Glomerular visceral epithelial cell (primary cell): ENCODE data around the gene OGFRL1.
A peak's percentile ranks its signal among the peaks of the same experiment; 100 is the strongest.

ENCODE experiments used
- DNase-seq: peaks from one replicate; pipeline ENCODE4 v3.0.0-alpha.2; 2016; ENCODE audit errors: extremely low spot score

The OGFRL1 gene

GRCh38 chr6:71284785-71285184 lies 3.8 kb upstream of the OGFRL1 start:
- DNase-seq: no peak

DNA sequence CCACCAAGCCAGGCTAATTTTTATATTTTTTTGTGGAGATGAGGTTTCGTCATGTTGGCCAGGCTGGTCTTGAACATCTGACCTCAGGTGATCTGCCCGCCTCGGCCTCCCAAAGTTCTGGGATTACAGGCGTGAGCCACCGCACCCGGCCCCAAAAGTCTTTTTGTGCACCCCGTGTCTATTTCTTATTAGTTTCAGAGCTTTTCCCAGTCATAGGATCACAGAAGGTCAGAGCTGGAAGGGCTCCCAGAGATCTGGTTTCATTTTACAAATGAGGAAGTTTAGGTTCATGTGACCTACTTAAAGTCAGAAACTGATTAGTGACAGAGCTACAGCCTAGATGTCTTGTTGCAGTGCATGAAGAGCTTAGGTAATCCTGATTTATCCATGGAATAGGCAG lies 1.6 kb upstream of the OGFRL1 start:
- DNase-seq: no peak

DNA sequence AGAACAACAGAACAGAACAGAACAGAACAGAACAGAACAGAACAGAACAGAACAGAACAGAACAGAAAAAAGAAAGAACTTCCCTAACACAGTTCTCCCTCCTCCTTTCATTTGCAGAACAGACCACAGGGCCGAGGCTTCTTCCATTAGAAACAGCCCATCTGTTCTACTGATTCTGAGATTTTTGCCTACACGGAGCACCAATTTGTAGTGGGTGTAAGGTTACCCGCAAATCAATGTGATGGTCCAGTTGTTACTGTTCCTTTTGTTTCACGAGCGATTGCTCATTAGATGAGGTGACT lies 734 bp upstream of the OGFRL1 start:
- DNase-seq: no peak

- peak; percentile 50 for DNase-seq
Observed at GRCh38 chr6:71289039-71289801, 609 bp downstream of the OGFRL1 start.

DNA sequence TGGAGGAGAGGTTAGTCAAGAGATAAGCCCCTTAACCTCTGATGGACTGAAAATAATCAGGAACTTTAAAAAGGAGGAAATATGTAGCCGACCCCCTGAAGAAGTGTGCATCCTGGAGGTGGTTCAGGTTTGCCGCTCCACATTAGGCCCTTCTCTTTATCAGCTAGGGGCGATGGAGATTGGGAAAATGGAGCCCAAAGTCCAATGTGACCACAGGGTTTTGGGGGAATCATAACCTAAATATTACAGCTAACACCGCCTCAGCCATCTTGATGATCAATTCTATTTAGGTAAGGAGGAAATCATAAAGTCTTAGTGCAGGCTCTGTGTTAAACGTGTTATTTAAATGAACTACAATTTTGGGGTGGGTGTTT lies 1.2 kb downstream of the OGFRL1 start:
- DNase-seq: no peak

GRCh38 chr6:71290611-71291010 lies 2.0 kb downstream of the OGFRL1 start:
- DNase-seq: peak; percentile 52

- DNase-seq: peak; percentile 13
Observed at GRCh38 chr6:71292001-71292400, 3.4 kb downstream of the OGFRL1 start.

DNA sequence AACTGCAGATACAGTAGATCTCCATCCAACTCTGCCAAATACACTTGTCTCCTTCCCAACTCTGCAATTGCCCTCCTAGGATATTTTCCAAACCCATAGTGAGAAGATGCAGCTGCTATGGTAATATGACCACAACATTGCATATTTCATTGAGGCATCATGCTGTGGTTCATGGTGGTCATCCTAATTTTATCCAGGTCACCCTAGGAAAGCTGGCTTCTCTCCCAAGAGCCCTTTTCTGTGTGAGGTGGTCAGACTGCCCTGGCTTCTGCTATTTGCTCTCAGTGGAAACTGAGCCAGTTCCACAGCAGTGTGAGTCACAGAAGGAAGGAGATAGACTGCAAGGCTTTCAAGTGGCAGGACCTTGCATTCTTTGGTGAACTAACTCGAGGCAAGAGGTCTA lies 5.5 kb downstream of the OGFRL1 start:
- peak; percentile 96 for DNase-seq

DNA sequence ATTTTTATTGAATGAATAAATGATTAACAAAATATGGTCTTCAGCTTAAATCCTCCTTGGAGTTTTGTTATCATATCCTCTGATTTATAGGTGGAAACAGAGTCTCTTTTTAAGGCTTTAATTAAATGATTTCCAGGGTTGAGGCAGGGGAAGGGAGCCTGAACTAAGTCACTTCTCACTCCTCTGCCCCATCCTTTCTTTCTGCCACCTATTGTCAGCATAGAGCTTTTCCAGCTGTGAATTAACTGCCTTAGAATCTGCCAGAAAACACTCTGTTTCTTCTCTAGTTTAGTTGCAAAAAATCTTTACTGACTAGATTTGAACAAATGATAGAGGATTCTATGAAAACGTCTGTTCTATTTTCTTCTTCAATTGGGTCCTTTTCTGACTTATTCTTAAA lies 9.8 kb downstream of the OGFRL1 start:
- no peak for DNase-seq

DNA sequence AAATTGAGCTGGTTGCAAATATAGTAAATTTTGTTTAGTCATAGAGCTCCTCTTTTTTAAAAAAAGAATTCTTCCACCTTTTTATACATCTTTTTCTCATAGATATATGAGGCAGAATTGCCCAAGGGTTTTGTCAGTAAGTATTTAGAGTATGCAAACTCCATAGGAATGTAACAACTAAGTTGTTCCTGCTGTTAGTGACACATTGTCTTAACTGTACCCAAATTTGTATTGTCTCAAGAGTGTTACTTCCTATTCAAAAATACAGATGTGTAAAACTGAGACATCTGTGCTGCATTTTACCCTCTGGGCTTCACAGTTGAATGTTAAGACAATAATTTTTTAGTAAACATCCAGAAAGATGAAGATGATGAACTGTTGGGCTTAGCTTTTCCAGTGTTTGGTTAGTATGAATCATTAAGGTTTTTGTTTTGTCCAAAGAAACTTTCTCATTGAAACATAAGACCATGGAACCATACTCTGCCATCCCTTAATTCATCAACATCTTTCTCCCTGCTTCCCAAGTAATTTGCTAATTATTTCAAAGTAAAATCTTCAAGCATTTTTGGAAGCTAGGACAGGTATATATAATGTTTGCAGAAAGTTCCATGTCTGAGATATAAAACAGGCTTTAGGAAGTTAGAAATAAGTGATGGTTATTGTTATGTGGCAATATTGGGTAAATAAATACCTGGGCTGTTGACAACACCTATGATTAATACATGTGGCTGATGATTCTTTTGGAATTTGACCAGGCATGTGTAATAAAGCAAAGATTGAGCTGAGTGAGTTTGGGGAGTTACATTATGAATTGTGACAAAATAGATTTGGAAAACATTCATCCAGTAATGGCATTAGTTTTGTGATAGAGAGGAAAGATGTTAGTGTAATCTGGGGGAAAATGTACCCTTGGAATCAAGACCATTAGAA lies 11.2 kb downstream of the OGFRL1 start:
- DNase-seq: no peak

DNA sequence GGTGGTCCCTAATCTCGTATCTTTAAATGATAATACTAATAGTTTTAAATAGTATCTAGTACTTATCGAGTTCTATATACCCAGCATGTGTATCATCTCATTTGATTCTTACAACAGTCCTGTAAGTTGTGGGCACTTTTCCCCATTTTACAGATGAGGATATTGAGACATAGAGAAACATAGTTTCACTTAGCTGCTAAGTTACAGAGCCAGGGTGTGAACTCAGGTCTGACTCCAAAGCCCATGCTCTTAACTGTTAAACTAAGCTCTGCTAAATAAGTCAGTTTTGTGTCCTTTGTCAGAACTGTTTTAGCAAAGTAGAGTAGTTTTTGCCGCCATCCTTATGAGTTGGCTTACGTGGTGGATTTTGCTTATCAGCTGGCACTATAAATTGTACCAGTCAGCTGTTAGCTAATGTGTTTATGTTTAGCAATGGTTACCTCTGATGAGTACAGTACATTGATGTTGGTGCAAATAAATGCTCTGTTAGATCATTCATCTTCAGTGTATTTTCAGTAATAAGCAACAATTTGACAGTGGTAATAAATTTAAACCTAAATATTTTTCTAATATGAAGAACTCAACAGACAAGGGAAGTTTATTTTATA lies 12.1 kb downstream of the OGFRL1 start:
- DNase-seq: no peak

- no peak for DNase-seq
Observed at GRCh38 chr6:71301546-71301945, 12.9 kb downstream of the OGFRL1 start.

DNA sequence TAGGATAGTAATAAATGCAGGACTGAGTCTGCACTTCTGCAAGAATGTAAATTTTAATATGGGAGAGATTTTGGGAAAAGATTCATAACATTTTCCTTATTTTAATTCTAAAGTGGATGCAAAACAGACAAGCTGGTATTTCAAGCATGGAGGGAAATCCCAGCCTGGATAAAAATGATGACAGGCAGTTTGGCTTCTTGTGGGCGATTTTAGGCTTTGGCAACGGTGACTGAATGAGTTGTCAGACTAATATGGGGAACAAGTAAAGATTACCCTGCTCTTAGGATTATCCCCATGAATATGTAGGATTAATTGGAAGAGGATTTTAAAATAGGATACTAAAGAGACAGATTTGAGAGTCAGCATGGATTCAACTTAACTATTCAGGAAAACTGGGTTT lies 21.0 kb downstream of the OGFRL1 start:
- DNase-seq: peak; percentile 6

- DNase-seq: no peak
Observed at GRCh38 chr6:71310261-71310660, 21.6 kb downstream of the OGFRL1 start.

GRCh38 chr6:71312089-71312488 lies 23.5 kb downstream of the OGFRL1 start:
- DNase-seq: no peak

DNA sequence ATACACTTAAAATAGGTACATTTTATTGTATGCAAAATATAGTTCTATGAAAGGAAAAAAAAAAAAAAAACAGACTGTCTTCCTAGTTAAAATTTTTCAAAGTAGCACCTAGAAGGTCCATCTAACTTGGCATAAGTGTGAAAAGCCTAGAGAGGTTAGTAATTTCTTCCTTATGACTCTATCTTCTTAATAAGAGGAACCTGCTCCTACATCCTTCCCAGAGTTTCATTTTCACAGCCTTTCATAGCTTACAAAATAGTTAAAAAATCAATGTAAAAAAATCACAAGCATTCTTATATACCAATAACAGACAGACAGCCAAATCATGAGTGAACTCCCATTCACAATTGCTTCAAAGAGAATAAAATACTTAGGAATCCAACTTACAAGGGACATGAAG lies 28.8 kb downstream of the OGFRL1 start:
- no peak for DNase-seq

DNA sequence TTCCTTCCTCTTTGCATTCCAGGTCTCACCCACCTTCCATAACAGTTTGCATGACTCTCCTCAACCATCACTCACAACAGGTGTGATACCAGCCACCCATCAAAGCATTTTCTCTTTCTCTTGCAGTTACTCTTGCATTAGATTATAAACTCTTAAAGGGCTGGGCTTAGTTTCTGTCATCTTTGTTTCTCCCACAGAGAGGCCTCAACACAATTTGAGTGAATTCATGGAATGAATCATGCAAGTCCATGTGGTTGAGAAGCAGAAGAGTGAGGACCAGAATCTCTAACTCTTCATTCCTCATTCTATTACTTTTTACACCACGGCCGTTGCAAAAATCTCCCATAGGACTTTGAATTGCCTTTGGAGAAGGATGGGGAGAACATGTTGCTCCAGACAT lies 31.4 kb downstream of the OGFRL1 start:
- no peak for DNase-seq

DNA sequence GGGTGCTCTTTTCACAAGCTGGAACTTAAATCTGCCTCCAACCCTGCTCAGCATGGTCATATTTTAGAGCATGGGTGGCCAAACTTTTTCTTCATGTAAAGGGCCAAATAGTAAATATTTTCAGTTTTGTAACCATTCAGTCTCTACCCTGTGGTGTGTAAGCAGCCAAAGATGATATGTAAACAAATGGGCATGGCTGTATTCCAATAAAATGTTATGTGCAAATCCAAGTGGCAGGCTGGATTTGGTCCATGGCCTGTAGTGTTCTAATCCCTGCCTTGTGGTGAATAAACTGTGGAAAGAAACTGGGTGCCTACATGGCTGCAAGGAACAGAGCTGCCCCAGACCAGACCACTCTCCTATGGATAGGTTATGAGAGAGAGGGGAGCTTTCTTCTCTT lies 32.7 kb downstream of the OGFRL1 start:
- no peak for DNase-seq

- no peak for DNase-seq
Observed at GRCh38 chr6:71324194-71324785, 35.7 kb downstream of the OGFRL1 start.

GRCh38 chr6:71326611-71327010 lies 38.0 kb downstream of the OGFRL1 start:
- DNase-seq: no peak

DNA sequence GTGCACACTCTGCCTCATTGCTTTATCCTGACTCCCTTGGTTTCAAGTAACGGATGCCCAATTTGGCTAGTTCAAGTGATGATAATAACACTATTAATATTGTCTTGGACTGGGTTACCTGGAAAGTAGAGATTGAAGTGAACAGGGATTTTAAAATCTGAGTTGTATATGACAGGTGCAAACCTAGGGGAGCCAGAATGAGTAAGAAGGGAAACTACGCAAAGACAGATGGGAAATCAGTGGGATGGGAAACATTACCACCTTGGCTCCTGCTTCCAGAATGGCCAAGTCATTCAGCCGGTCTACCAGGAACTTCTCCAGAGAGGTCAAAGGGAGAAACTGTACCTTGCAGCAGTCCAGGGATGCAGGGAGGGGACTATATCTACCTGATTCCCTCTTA lies 41.9 kb downstream of the OGFRL1 start:
- no peak for DNase-seq

DNA sequence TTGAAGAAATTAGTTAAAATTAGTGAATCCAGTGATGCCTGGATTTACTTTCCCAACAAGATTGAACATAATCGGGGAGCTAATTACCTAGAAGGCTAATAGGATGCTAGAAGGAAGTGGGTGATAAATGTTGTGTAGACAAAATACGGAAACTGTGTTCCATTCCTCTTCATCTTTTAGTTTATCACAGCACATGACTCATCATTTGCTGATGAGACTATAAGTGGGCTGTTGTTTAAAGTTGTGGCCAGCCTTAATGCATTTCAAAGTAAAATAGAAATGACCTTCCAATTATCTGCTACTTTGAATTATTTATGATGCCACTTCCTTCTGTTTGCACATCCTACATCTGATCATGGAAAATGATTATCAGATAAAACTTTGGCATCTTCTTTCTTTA lies 43.4 kb downstream of the OGFRL1 start:
- no peak for DNase-seq

GRCh38 chr6:71333050-71333449 lies 44.4 kb downstream of the OGFRL1 start:
- DNase-seq: no peak
